ENCODE results near the gene CATSPERZ.

CATSPERZ gene, protein sequence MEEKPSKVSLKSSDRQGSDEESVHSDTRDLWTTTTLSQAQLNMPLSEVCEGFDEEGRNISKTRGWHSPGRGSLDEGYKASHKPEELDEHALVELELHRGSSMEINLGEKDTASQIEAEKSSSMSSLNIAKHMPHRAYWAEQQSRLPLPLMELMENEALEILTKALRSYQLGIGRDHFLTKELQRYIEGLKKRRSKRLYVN

DNA sequence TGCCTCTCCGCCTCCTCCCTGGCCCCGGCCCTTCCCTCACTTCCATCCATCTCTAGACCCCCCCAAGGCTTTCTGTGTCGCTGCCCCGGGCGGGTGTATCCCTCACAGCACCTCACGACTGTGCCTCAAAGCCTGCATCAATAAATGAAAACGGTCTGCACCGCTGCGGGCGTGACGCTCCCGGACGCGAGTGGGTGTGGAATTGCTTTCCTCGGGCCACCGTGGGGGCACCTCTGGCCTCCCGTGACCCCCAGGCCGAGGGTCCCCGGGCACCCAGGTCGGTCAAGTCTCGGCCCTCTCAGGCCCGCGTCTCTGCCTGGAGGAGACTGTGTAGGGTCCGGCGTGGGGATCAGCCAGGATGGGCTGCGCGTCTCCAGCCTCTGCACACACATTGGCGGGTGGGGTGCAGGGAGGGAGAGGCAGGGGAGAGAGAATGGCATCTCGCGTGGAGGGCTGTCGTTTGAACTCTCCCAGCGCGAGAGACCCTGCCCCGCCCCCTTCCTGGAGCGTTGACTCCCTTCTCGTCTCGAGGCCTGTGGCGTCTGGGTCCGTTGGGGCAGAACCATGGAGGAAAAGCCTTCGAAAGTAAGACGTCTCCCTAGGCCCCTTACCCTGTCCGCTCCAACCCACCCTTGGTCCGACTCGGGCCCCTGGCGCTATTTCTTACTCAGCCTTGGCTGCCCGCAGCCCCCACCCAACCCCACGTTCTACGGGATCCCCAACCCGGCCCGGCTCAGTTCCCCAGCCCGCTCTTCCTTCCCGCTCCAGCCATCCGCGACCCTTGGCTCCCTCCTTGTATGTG is at the start of gene CATSPERZ:
CATSPERZ (plus strand) TSS at position 512 of the 802 bp plus-strand sequence; CDS start at position 565, 53 bp downstream.
- no peak for DNase-seq

DNA sequence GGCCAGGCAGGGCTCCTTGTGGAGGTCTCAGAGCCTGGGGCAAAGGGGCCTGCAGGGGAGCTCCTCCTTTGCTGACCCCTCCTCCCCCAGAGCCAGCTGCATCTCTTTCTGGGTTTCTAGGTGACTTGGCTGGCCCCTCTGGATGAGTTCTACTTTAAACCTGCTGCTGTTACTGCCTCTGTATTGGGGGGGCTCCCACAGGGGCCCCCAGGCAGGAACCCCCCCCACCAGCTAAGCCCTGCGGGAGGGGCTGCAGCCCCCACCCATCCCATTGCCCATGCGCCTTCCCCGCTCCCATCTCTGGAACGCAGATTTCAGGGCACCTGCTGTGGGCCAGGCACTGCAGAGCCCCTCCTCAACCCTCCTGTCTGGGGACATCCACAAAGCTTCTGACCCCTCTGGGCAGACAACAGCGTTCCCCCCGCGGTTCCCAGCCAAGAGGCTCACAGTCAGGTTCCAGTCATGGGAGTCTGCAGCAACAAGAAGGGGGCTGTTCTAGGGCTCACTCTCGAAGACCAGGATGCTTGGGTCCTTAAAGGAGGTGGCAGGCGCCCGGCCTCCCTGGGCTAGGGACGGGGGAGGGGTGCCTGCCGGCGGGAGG is 49.6 kb upstream of the CATSPERZ start:
- DNase-seq: no peak

DNA sequence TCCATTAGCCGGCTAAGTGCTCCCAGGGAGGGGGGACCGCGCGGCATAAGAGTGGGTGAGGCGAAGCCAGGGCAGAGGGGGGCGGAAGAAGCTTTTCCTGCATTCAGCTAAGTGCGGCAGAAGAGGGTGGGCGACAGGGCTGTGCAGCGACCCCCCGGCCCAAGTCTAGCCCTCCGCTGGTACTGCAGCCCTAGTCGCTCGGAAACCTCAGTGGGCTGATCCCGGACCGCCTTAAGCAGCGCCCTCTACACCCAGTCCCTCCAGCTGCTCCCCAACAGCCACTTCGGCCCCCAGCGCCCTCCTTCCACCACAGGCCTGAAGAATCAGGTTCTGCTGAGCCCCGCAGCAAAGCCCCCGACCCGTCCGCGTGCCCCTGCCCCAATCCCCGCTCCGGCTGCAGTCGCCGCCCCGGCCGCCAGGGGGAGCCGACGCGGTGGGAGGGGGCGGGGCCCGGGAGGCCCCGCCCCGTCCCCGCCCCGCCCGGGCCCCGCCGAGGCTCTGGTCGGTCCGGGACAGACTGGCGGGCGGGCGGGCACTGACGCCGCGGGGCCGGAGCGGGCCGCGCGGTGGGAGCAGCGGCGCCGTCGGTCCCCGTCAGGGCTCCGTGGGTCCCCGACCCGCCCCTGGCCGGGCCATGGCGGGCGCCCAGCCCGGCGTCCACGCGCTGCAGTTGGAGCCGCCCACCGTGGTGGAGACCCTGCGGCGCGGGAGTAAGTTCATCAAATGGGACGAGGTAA is 49.0 kb upstream of the CATSPERZ start, which contains the start of gene PLCB3:
PLCB3 (plus strand) TSS at position 515 of the 737 bp plus-strand sequence; CDS start at position 635, 120 bp downstream.
- no peak for DNase-seq

DNA sequence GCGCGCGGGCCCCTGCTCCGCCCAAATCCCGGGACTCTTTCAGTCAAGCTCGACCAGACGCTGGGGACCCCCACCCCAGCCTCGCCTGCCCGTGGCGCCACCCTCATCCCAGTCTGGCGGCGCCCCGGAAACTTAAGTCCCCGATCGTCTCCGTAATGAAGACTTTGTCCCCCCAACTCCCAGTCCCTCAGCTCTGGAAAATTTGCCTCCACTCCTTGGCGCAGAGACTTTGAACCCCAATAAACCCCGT is 48.5 kb upstream of the CATSPERZ start:
- no peak for DNase-seq

DNA sequence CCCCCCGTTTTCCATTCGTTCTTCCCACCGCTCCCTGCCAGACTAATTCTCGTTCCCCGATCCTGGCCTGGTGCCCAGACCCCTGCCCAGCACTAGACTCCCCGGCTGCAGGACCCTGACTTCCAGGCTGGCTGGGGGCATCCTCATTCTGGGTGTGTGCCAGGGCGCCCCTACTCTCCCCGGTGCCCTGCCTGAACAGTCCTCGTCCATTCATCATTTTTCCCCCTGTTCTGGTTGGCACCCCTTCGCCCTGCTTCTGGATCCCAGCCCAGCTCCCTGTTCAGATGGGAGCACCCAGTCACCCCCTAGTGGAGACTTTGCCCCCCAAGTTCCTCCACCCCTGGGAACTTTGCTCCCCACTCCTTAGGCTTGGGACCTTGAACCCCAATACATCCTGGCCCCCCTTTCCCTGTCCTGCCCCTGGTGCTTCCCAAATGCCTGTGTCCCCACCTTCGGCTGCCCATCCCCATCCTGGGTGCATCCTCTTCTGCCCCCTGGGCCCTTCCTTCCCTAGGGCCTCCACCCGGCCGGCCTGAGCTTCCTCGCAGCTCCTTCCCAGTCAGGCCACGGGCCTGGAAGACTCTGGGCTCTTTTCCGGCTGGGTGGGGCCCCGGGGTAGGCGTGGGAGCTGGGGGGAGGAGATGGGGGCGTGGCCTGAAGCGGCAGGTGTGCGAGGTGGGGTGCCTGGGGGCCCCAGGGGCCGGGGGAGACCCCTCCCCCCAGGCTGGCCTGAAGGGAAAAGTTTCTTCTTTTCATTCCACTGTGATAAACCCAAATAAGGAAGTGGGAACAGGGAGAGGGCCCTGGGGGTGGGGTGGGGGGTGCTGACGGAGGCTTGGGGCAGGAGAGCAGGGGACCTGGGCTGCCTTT is 47.9 kb upstream of the CATSPERZ start:
- DNase-seq: no peak

DNA sequence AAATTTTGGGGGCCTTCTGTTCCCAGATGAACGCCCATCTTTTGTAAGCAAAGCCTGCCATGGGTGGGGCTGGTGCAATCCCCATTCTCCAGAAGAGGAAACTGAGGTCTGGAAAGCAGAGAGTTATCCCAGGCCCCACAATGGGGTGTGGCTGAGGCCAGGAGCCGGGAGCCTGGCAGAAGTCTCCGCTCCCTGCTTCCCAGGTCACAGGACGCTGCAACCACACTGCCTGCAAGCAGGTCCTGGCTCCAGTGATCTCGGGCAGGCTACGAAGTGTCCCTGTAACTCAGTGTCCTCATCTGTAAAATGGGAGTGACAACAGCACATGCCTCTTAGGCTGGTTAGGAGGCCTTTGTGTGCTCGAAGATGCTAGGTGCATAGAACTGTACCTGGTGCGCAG is 47.1 kb upstream of the CATSPERZ start:
- DNase-seq: no peak

DNA sequence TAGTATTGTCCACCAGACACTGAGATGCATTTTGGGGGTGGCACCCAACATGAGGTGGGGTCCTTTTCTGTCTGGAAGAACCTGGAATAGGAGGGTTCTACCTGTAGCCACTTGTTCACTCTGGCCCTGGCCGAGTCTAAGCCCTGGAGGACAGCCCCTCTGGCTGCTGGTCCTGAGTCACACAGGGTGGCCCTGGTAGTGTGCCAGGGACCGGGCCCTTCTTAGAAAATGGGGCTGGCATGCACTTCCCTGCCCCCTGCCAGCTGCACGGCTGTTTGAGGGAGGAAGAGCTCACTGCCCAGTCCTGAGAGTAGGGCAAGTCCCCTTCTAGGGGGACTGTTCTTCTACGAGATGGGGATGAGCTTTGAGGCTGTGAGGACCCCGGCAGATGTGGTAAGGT is 46.7 kb upstream of the CATSPERZ start:
- no peak for DNase-seq

DNA sequence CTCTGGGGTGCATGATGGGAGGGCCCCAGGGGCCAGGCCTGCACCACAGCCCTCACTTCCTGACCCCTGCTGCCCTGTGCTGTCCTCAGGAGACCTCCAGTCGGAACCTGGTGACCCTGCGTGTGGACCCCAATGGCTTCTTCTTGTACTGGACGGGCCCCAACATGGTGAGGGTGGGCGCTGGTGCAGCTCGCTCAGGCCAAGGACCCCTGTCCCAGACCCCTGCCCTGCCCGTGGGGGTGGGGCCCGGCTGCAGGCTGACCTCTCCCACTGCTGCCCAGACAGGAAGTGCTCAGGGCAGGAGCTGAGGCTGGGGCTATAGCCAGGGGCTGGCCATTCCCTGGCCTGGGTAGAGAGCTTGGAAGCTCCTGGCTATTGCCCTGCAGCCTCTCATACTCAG is 45.8 kb upstream of the CATSPERZ start:
- DNase-seq: no peak

DNA sequence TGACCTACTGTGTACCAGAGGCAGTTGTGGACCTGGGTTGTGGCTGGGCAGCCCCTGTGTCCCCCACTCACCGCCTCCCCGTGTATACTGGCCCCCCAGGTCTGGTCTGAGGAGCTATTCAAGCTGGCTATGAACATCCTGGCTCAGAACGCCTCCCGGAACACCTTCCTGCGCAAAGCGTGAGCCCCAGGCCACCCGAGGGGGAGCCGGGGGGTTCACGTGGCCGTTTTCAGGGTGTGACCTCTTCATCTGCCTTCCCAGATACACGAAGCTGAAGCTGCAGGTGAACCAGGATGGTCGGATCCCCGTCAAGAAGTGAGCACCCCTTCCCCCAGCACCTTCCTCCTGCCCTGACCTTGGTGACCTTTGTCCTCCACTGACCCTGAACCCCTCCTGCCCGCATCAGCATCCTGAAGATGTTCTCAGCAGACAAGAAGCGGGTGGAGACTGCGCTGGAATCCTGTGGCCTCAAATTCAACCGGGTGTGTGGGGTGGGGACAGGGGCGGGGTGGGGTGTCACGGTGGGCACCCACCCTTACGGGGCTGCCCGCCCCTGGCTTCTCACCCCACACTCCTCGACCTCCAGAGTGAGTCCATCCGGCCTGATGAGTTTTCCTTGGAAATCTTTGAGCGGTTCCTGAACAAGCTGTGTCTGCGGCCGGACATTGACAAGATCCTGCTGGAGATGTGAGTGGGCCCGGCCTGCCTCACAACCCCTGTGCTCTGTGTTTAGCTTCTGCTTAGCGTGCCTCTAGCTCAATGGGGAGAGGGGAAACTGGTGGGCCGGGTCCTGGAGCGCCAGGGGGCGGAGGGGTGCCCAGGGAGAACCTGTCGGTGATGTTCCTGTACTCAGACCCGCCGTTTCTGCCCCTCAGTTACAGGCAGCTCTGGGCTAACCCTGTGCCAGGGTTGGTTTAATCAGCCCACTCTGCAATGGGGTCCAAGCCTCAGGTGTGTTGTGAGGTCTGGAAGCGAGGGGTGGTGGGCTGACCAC is 44.7 kb upstream of the CATSPERZ start:
- no peak for DNase-seq

DNA sequence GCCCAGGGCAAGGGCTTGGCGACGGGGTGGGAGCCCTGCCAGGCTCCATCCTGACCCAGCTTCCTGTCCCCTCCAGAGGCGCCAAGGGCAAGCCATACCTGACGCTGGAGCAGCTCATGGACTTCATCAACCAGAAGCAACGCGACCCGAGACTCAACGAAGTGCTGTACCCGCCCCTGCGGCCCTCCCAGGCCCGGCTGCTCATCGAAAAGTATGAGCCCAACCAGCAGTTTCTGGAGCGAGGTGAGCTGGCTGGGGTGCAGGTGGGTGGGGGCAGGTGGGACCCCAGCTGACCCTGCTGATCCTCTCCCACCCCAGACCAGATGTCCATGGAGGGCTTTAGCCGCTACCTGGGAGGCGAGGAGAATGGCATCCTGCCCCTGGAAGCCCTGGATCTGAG is 43.9 kb upstream of the CATSPERZ start:
- no peak for DNase-seq

DNA sequence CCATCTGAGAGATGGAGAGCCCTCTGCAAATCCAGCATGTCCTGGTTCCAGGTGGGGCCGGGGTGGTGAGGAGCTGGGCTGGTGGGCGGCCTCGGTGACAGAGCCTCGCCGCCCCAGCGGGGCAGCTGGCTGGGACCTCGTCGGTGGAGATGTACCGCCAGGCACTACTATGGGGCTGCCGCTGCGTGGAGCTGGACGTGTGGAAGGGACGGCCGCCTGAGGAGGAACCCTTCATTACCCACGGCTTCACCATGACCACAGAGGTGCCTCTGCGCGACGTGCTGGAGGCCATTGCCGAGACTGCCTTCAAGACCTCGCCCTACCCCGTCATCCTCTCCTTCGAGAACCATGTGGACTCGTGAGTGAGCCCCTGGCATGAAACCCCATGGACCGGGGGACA is 41.8 kb upstream of the CATSPERZ start:
- no peak for DNase-seq

DNA sequence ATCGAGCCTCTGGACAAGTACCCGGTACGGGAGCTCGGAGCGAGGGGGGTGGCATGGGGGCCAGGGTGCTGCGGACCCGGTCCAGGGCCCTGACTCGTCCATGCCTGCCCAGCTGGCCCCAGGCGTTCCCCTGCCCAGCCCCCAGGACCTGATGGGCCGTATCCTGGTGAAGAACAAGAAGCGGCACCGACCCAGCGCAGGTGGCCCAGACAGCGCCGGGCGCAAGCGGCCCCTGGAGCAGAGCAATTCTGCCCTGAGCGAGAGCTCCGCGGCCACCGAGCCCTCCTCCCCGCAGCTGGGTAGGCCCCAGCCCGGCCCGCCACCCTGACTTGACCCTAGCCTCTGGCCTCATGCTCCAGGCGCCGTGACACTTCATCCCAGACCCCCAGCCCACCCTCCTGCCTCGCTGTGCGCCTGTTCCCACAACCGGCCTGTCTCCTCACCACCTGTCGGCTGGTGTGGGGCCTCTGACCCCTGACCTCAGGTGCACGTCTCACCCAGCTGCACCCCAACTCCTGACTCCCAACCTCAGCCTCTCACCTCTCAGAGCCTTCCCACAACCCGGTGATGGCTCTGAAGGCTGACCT is 41.1 kb upstream of the CATSPERZ start:
- DNase-seq: no peak

DNA sequence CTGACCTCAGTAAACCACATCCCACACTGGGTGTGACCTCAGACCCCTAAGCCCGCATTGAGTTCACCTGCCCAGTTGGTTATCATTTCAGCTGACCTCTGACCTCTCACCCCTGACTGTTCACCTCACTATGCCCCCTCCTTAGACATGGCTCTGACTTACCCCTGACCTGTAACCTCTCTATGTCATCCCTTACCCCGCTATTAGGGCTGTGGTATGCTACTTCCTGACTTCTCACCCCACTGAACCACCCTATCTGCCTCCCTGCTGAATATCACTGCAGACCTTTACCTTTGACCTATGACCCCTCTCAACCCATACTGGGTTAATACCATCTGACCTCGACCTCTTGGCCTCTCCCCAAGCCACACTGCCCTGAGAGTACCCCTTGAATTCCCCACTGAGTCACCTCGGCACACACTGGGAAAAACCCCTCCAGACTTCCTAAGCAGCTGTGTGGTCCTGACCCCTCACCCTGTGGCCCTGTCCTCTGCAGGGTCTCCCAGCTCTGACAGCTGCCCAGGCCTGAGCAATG is 40.6 kb upstream of the CATSPERZ start:
- no peak for DNase-seq

DNA sequence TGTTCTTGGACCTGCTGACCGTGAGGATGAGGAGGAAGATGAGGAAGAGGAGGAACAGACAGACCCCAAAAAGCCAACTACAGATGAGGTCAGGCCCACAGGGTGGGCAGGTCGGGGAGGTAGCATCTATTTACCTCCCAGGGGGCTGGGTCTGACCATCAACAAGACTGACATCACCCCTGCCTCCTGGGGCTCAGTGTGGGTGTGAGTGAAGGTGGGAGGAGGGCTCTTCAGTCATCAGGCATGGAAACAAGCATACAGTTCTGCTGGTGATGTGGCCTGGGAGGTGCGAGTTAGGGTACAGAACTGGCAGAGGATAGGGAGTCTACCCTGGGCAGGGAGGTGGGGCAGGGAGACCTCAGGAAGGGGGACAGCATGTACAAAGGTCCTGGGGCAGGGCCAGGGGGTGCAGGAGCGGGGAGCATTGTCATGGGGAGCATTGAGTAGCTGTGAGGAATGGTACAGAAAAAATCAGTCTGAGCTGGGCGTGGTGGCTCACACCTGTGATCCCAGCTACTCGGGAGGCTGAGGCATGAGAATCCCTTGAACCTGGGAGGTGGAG is 39.9 kb upstream of the CATSPERZ start:
- no peak for DNase-seq

DNA sequence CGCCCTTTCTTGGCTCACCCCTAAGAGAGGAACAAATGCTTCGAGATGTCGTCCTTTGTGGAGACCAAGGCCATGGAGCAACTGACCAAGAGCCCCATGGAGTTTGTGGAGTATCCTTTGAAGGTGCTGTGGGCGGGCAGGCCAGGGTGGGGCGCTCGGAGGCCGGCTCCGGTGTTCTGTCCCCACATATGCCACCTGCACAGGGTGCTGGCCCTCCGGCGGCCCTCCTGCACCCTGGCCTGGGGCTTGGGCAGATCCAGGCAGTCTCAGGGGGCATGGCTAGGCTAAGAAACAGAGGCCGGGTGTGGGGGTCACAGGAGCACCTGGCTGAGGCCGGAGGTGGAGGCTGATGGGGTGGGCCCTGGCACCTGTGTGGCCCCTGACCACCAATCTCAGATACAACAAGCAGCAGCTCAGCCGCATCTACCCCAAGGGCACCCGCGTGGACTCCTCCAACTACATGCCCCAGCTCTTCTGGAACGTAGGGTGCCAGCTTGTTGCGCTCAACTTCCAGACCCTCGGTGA is 38.5 kb upstream of the CATSPERZ start:
- no peak for DNase-seq

DNA sequence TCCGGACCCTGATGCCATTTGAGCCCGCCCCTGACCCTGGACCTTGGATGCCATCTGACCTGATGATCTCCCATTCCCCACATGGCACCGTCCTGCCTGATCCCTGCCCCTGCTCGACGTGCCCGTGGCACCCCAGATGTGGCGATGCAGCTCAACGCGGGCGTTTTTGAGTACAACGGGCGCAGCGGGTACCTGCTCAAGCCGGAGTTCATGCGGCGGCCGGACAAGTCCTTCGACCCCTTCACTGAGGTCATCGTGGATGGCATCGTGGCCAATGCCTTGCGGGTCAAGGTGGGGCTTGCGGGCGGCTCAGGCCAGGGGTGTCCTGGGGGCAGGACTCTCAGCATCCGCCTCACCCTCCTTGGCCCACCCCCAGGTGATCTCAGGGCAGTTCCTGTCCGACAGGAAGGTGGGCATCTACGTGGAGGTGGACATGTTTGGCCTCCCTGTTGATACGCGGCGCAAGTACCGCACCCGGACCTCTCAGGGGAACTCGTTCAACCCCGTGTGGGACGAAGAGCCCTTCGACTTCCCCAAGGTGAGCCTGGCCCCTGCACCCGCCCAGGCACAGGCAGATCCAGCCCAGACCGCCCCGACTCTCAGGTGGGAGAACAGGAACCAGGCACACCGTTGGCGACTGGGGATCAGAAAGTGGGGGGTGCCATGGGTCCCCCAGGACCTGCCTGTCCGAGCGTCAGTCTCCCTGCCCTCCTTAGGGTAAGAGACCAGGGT is 37.7 kb upstream of the CATSPERZ start:
- DNase-seq: no peak

DNA sequence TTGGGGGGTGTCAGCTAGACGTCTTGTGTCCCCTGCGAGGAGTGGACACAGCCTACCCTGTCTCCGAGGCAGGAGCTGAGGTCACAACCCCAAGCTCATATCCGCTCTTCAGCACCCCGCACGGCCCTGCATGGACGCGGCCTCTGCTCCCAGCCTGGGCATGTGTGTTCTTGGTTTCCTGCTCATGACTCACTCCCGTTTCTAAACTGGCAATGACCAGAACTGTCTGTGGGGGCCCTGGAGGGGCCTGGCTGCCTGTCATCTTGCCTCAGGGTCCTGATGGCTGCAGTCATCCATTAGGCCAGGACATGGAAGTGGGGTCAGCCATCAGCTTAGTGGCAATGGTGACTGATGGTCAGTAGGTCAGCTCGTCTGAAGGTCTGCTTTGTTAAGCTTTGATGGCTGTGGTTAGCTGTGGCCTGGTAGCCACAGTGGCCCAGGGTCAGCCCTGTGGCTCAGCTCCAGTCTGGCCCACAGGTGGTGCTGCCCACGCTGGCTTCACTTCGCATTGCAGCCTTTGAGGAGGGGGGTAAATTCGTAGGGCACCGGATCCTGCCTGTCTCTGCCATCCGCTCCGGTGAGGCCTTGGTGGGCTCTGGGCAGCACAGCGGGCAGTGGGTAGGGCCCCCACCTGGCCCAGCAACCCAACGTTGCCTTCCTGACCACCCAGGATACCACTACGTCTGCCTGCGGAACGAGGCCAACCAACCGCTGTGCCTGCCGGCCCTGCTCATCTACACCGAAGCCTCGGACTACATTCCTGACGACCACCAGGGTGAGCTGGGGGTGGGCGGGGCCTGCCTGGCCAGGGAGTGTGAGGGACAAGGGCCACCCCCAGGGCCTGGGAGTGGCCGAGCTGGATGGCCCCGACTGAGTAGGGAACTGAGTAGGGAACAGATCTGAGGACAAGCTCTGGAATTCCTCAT is 36.9 kb upstream of the CATSPERZ start:
- no peak for DNase-seq

DNA sequence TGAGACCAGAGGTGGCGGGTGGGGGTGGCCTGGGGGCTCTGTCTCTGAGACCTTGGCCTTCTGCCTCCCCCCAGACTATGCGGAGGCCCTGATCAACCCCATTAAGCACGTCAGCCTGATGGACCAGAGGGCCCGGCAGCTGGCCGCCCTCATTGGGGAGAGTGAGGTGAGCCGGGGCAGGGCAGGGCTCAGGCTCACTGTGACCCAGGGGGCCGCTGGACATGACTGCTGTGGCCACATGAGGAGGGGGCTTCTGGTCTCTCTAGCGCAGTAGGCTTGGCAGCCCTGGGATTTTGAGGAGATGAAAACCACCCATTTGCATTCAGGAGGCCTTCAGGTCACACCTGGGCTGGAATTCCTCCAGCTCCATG is 36.2 kb upstream of the CATSPERZ start:
- DNase-seq: no peak

Data from amniotic stem cell (primary cell).